DMS79 treated with DMSO at 0.1 percent for 48 hours (cell line): ENCODE data around the gene USP35.
A peak's percentile ranks its signal among the peaks of the same experiment; 100 is the strongest.
"Not testable (repeated sequence)": the region's sequence is repeated elsewhere in the genome, so short reads cannot be mapped to it uniquely, and the experiment has no call there.

Experiments
- DNase-seq: peaks from one replicate; lab custom pipeline; 2025; lab: John Stamatoyannopoulos, UW

The USP35 gene

GRCh38 chr11:78170874-78171549 lies 17.7 kb upstream of the USP35 start:
- DNase-seq = no peak

GRCh38 chr11:78171951-78172350 lies 16.8 kb upstream of the USP35 start:
- no peak for DNase-seq

GRCh38 chr11:78175862-78176261 lies 12.9 kb upstream of the USP35 start:
- DNase-seq = not testable (repeated sequence)

DNA sequence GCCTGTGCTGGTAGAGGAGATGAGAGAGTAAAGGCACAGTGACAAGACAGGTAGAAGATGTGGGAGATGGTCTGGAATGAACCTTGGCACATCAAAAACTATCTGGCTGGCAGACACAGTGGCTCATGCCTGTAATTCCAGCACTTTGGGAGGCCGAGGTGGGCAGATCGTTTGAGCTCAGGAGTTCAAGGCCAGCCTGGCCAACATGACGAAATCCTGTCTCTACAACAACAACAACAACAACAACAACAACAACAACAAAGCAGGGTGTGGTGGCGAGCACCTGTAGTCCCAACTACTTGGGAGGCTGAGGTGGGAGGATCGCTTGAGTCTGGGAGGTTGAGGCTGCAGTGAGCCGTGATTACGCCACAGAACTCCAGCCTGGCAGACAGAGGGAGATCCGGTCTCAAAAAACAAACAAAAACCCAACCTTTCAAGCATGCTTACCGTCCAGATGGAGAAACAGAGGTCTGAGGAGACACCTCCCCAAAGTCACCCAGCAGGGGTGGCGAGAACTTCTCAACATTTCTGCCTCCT lies 12.0 kb upstream of the USP35 start:
- DNase-seq = no peak

- no peak for DNase-seq
These were observed 11.5 kb upstream of the USP35 start for GRCh38 chr11:78177216-78177615.

DNA sequence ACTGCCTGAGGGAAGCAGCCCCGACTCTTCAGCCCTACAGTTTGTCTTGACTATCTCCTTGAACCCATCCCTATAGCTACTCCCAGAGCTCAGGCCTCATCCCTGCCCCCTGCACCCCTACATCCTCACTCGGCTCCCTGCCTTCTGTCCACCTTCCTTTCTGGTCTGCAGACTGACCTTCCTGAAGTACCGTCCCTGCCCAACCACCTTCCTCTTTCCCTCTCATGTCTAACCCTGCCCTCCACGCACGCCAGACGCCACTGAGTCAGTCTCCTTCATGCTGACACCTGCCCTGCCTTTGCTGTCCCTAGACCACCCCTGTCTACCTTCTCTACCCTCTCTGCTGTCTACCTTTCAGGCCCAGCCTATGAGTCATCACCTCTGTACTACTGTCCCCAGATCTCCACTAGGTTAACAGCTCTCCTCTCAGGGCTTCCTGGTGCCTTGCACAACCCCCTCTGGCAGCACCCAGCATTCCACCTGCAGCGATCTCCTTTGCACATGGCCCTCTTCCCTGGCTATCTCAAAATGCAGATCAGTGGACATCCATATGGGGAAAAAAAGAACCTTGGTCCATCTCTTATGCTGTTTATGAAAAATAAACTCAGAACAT lies 9.2 kb upstream of the USP35 start:
- DNase-seq = no peak

DNA sequence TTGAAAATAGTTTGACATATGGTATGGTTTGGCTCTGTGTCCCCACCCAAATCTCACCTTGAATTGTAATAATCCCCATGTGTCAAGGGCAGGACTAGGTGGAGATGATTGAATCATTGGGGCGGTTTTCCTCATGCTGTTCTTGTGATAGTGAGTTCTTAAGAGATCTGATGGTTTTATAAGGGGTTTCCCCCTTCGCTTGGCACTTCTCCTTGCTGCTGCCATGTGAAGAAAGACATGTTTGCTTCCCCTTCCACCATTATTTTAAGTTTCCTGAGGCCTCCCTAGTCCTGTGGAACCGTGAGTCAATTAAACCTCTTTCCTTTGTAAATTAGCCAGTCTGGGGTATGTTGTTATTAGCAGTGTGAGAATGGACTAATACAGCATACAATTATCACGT lies 8.0 kb upstream of the USP35 start:
- no peak for DNase-seq

DNA sequence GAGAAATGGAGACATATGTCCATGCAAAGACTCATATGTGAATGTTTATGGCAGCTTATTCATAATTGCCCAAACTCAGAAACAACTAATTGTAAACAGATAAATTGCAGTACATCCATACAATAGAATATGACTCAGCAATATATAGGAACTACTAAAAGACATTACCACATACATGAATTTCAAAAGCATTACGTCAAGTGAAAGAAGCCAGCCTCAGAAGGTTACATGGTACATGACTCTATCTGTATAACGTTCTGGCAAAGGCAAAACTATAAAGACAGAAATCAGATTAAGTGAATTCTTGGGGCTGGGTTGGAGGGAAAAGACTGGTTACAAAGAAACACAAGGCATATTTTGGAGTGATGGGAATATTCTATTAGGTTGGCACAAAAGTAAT lies 7.5 kb upstream of the USP35 start:
- DNase-seq = no peak

GRCh38 chr11:78187366-78188285 lies 1.1 kb upstream of the USP35 start:
- no peak for DNase-seq

GRCh38 chr11:78189174-78189724 lies 530 bp downstream of the USP35 start:
- DNase-seq = no peak

DNA sequence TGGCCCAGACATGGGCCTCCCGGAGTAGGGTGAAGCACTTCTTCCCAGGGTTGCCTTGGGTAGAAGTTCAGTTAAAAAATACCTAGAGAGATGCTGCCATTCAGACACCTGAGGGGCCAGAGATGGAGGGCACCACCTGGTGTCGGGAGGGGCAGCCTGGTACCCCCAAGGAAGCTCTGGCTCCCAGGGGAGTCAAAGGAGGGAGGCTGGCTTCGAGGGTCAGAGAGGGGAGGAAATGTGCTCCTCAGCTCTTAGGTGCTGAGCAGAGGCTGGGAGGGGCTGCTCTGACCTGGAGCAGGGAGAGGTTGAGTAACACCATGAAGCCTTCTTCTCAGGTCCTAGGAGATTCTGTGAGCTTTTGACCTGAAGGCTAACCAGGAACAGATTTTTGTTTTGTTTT lies 1.1 kb downstream of the USP35 start:
- peak; percentile 6 for DNase-seq

GRCh38 chr11:78190374-78190773 lies 1.7 kb downstream of the USP35 start:
- no peak for DNase-seq

DNA sequence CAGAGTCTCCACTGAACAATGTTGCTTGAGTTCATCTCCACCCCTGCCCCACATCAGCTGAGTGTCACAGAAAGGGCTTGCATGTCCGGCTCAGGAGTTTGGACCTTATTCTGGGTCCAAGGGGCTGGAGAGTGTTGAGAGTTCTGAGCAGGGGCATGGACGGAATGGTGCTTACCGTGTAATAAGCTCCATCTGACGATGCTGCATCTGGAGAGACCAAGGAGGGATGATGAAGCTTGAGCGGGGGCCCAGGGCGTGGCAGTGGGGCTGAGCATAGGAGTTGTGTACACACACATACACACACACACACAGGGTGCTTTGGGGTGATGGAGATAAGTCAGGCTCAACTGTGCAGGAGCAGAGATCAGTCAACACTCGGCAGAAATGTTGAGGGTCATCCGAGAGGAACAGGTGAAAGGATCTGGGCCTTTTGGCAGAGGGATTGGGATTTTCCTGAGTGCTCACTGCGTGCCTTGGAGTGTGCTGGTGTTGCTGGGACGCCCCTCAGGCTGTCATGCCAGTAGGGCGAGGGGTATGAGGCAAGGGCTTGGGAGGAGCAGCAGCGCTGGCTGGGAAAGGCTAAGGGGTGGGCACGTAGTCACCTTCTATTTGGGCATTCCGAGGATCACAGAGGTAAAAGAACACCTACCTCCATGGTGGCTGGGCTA lies 2.3 kb downstream of the USP35 start:
- no peak for DNase-seq

- no peak for DNase-seq
These were observed 3.6 kb downstream of the USP35 start for GRCh38 chr11:78192223-78192719.

DNA sequence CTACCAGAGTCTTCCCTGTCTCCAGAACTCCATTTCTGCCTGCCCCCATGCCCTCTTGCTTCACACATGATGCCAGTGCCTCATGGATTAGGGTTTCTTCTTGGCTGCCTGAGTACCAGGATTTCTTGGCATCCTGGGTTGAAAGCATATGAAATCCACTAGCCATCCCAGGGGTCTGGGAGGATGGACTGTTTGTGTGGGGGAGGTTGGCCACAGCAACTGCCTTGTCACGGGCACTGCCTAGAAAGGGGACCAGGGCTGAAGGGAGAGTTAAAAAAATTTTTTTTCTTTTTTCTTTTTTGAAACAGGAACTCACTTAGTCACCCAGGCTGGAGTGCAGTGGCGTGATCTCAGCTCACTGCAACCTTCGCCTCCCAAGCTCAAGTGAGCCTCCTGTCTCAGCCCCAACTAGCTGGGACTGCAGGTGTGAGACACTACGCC lies 4.2 kb downstream of the USP35 start:
- DNase-seq = no peak

DNA sequence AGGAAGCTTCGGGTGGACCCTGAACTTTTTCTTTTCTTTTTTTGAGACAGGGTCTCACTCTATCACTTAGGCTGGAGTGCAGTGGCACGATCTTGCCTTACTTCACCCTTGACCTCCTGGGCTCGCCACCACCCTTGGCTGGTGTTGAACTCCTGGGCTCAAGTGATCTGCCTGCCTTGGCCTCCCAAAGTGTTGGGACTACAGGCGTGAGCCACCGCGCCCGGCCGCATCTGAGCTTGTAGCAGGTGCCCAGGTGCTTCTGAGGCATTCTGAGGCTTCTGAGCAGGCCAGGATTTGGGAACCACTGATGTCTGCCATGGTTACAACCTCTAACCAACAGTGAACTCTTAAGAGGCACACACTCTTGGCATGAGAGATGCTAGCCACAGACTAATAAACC lies 5.1 kb downstream of the USP35 start:
- no peak for DNase-seq

- no peak for DNase-seq
These were observed 5.8 kb downstream of the USP35 start for GRCh38 chr11:78194490-78194889.

DNA sequence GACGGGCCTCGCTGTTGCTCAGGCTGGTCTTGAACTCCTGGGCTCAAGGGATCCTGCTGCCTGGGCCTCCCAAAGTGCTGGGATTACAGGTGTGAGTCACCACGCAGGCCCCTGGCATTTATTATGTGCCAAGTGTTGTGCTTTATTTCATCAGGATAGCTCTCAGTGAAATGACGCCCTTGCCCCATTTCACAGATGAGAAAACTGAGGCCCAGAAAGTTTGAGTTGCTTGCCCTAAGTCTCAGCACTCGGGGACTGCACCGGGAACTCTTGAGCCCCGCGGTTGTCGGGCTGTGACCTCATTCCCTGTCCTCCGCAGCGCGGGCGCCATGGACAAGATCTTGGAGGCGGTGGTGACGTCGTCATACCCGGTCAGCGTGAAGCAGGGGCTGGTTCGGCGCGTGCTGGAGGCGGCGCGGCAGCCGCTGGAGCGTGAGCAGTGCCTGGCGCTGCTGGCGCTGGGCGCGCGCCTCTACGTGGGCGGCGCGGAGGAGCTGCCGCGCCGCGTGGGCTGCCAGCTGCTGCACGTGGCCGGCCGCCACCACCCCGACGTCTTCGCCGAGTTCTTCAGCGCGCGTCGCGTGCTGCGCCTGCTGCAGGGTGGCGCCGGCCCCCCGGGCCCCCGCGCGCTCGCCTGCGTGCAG lies 7.3 kb downstream of the USP35 start:
- no peak for DNase-seq

DNA sequence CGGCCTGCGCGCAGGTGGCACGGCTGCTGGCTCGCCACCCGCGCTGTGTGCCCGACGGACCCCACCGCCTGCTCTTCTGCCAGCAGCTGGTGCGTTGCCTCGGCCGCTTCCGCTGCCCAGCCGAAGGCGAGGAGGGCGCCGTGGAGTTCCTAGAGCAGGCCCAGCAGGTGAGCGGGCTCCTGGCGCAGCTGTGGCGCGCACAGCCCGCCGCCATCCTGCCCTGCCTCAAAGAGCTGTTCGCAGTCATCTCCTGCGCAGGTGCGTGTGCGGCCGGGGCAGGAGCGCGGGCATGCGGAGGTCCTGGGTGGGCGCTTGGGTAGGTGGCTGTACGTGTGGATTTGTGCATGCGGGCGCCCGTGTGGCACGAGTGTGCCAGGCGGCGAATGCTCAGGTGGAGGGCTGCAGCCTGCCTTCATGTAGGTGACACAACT lies 8.0 kb downstream of the USP35 start:
- DNase-seq = no peak

- DNase-seq = no peak
These were observed 9.1 kb downstream of the USP35 start for GRCh38 chr11:78197816-78198215.
